ENCODE measurements around the gene USB1.

DNA sequence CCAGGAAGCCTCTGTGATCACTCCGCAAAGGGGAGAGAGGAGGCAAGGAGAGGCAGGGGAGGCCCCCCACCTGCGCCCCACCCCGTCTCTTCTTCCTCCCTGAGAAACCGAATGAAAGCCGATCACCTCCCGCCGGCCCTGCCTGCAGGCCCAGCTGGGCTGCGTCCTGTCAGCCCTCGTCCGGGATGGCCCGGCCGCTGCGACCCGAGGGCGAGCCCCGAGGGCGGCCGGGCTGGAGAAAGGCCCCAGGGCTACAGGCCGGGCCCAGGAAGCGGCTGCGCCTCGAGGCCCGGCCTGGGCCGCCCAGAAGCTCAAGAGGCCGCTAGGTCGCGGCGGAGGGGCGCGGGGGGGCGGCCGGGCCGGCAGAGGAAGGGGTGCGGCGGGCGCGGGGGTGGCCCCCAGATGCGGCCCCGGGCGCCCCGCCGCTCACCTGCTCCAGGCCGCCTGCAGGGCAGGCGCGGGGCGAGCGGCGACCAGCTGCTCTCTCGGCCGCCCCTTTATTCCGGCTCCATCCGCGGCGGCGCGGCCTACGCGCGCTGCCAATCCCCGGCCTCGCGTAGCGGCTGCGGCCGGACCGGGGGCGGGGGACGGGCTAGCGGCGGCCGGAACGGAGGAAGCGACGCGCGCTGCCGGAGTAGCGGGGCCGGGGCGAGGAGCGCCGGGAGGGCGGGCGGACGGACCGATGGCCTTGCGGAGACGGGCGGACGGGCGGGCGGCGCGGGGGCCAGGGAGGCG lies 1.1 kb upstream of the USB1 start, which contains the start of gene ZNF319:
- TF ChIP-seq CTCF (IDR thresholded peaks at IDR 0.05): no peak
- TF ChIP-seq POLR2AphosphoS5 (IDR thresholded peaks at IDR 0.05): no peak
- no peak for TF ChIP-seq POLR2A (IDR thresholded peaks at IDR 0.05; ENCODE audit: low read depth)
- no peak for TF ChIP-seq EP300 (IDR thresholded peaks at IDR 0.05)
